NCI-H510A (cell line): ENCODE measurements around the gene EPS8L2.
A peak's percentile ranks its signal among the peaks of the same experiment; 100 is the strongest.

ENCODE experiments used
- DNase-seq: peaks from one replicate; lab custom pipeline; 2025; lab: John Stamatoyannopoulos, UW

EPS8L2 gene

GRCh38 chr11:704781-705645 lies 1.0 kb upstream of the EPS8L2 start:
- no peak for DNase-seq

GRCh38 chr11:706439-706956 lies 467 bp downstream of the EPS8L2 start:
- no peak for DNase-seq

GRCh38 chr11:706957-707816 lies 1.2 kb downstream of the EPS8L2 start:
- DNase-seq = no peak

GRCh38 chr11:707817-708420 lies 1.9 kb downstream of the EPS8L2 start:
- DNase-seq = no peak

GRCh38 chr11:708511-708910 lies 2.5 kb downstream of the EPS8L2 start:
- DNase-seq = no peak

GRCh38 chr11:709109-709997 lies 3.3 kb downstream of the EPS8L2 start:
- no peak for DNase-seq

- DNase-seq = no peak
Observed at GRCh38 chr11:714436-714835, 8.4 kb downstream of the EPS8L2 start.

GRCh38 chr11:719214-720016 lies 13.4 kb downstream of the EPS8L2 start:
- no peak for DNase-seq

GRCh38 chr11:720017-720641 lies 14.1 kb downstream of the EPS8L2 start:
- DNase-seq = no peak

- no peak for DNase-seq
Observed at GRCh38 chr11:720642-721246, 14.7 kb downstream of the EPS8L2 start.

- DNase-seq = no peak
Observed at GRCh38 chr11:721247-721740, 15.3 kb downstream of the EPS8L2 start.

GRCh38 chr11:721741-722345 lies 15.8 kb downstream of the EPS8L2 start:
- peak; percentile 80 for DNase-seq

- DNase-seq = no peak
Observed at GRCh38 chr11:722346-722811, 16.3 kb downstream of the EPS8L2 start.

- no peak for DNase-seq
Observed at GRCh38 chr11:723120-723883, 17.3 kb downstream of the EPS8L2 start.

- DNase-seq = no peak
Observed at GRCh38 chr11:724049-724777, 18.2 kb downstream of the EPS8L2 start.

GRCh38 chr11:724778-725386 lies 18.9 kb downstream of the EPS8L2 start:
- no peak for DNase-seq

GRCh38 chr11:725624-726202 lies 19.7 kb downstream of the EPS8L2 start:
- no peak for DNase-seq
